GM12864 (cell line): ENCODE data around the gene SEMA3B.

Experiments used
- DNase-seq: peaks from one replicate; pipeline ENCODE4 v3.0.0-alpha.2; 2011; ENCODE audit warnings: low read depth
- H3K4me3 ChIP-seq: 2 replicates; pipeline ENCODE4 v1.5.1; 2011; ENCODE audit warnings: mild to moderate bottlenecking, low read depth, low read length, control low read depth
- TF ChIP-seq, protein P1 (sequence below): IDR thresholded peaks from 2 replicates; pipeline ENCODE4 v1.5.1; 2011; ENCODE audit warnings: low read depth, mild to moderate bottlenecking, moderate library complexity, low read length, control low read depth, inconsistent platforms; ENCODE audit errors: missing control alignments

The SEMA3B gene

DNA sequence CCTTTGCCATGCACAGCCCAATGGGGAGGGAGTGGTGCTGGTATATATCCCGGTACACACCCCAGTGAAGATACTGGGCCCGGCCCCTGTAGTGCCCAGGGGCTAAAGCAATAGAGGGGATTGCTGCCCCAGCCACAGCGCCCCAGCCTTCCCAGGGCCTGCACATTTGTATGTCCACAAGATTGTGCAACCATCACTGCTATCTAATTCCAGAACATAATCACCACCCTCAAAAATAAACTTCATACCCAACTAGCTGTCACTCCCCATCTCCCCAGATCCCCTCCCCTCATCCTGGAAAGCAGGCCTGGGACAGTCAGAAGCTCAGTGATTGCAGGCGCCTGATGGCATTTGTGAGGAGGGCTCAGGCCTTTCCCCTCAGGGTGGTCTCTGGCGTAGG, 19.5 kb upstream of the SEMA3B start:
- TF ChIP-seq, protein P1, sequence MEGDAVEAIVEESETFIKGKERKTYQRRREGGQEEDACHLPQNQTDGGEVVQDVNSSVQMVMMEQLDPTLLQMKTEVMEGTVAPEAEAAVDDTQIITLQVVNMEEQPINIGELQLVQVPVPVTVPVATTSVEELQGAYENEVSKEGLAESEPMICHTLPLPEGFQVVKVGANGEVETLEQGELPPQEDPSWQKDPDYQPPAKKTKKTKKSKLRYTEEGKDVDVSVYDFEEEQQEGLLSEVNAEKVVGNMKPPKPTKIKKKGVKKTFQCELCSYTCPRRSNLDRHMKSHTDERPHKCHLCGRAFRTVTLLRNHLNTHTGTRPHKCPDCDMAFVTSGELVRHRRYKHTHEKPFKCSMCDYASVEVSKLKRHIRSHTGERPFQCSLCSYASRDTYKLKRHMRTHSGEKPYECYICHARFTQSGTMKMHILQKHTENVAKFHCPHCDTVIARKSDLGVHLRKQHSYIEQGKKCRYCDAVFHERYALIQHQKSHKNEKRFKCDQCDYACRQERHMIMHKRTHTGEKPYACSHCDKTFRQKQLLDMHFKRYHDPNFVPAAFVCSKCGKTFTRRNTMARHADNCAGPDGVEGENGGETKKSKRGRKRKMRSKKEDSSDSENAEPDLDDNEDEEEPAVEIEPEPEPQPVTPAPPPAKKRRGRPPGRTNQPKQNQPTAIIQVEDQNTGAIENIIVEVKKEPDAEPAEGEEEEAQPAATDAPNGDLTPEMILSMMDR, result no peak
- H3K4me3 ChIP-seq, result no peak overlapping the region
- no peak for DNase-seq

DNA sequence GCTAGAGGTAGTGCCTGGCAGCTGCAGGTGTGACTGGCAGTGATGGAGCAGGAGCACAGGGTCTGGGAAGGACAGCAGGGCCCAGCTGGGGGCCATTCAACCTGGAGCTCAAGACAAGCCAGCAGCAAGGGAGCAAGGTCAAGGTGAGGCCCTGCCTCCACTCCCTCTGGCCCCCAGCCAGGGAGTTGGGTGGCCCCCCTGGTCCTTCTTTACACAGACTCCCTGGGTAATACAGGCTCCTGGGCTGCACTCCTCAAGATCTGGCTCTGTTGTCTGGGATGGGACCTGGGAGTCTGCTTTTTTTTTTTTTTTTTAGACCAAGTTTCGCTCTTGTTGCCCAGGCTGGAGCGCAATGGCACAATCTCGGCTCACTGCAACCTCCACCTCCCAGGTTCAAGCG, 18.4 kb upstream of the SEMA3B start:
- no peak for DNase-seq
- TF ChIP-seq, protein P1, result no peak
- H3K4me3 ChIP-seq, result no peak overlapping the region

DNA sequence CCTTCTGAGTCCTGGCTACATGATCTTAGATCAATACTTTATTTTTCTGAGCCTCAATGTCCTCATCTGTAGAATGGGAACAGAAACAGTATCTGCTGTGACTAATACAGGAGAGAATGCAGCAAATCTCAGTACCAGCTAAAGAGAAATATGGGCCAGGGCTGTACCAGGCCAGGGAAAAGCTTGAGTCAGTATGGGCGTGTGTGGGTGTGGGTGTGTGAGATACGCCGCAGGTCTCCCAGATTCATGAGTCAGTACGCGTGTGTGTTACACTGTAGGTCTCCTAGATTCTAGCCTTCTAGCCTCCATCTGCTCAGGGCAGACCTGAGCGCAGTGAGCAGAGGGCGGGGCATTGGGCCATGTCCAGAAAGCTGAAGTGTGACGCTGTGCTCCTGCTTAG, 17.7 kb upstream of the SEMA3B start:
- no peak for DNase-seq
- TF ChIP-seq, protein P1, result no peak
- no peak overlapping the region for H3K4me3 ChIP-seq

DNA sequence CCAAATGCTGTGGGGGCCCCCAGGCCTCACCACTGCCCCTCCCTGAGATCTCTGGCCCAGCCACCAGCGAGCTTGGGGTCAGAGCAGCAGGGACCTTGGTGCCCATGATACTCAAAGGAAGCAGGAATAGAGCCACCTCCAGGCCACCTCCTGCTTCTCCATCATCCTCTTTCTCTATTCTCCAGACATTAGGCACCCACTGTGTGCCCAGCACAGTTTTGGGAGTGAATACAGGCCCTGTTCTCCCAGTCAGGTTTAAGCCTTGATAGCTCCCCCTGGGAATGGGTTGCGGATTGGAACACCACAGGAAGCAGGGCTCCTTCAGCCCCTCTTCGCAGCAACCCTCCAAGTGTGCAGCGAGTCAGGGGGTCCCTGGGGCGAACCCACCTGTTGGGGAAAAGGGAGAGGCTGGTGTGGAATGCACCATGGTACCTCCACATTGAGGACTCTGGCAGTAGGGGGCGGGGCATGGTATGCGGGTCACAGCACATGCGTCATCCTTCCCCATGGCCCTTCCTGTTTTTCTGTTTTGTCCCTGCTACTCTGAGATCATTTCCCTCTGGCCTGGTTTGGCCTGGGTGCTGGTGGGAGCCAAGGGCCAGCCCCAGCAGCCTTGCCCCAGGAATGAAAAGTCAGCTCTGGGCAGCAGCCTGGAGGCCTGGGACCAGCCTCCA, 14.2 kb upstream of the SEMA3B start:
- no peak overlapping the region for H3K4me3 ChIP-seq
- TF ChIP-seq, protein P1, result no peak
- no peak for DNase-seq

DNA sequence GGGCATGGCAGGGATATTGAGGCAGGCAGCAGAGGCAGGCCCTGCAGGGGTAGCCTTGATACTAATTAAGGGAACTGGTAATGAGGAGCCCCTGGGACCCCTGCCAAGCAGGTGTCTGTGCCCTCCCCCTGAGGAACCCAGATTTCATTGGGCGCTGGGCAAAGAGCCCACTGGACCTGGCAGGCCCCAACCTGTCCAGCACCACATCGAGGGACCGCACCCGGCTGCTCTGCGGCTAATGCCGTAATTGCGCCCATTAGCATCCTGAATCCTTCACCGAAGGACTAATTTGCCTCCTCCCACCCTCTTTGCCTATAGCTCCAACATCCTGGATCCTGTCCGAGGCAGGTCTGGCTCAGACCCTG, 13.7 kb upstream of the SEMA3B start:
- DNase-seq, result no peak
- TF ChIP-seq, protein P1, result no peak

DNA sequence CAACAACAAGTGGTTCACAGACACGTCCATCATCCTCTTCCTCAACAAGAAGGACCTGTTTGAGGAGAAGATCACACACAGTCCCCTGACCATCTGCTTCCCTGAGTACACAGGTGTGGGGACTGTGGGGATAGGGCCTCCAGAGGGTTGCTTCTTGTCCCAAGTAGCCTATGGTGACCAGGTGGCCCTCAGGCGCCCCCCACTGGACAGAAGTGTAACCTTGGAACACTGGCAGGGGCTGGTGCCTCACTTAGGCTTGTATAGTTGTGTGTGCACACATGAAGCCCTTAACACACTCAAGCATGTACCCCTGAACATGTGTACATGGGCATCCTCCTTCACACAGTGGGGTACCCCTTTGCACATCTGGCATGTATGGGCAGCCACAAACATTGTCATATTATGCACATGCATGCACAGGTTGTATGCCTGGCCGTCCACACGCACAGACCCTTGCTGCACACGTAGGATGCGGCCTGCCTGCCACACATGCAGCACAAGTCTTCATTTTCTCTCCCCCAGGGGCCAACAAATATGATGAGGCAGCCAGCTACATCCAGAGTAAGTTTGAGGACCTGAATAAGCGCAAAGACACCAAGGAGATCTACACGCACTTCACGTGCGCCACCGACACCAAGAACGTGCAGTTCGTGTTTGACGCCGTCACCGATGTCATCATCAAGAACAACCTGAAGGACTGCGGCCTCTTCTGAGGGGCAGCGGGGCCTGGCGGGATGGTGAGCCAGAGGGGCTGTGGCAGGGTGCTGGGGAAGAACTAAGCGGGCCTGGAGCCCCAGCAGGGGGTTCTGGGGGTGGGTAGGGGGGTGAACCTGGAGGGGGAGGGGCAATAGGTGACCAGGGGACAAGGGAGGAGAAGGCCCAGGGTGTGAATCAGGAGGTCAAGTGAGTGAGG, 11.7 kb upstream of the SEMA3B start:
- DNase-seq, result no peak
- no peak overlapping the region for H3K4me3 ChIP-seq
- TF ChIP-seq, protein P1, result peak; percentile 45

More for the DNA sequence above, 13.7 kb upstream of the SEMA3B start:
- no peak overlapping the region for H3K4me3 ChIP-seq
